KMS-11 (cell line): ENCODE data around the gene AKNA.

Experiments
- H2AFZ ChIP-seq: fragments of 200-600 bp; sonication (generic); 2 replicates; pipeline ENCODE4 v1.6.1; 2016; ENCODE audit warnings: antibody characterized with exemption, mixed run types, low read depth
- H3K27ac ChIP-seq: fragments of 200-600 bp; sonication (generic); 2 replicates; pipeline ENCODE4 v1.6.1; 2016; ENCODE audit warnings: mild to moderate bottlenecking, mixed run types
- H3K27me3 ChIP-seq: fragments of 200-600 bp; sonication (generic); 2 replicates; pipeline ENCODE4 v1.6.1; 2017; ENCODE audit warnings: mild to moderate bottlenecking, low read depth, mixed run types, moderate library complexity; ENCODE audit not compliant: insufficient read depth
- H3K36me3 ChIP-seq: fragments of 200-600 bp; sonication (generic); 2 replicates; pipeline ENCODE4 v1.6.1; 2017; ENCODE audit warnings: mild to moderate bottlenecking, mixed run types; ENCODE audit not compliant: insufficient read depth
- H3K4me1 ChIP-seq: fragments of 200-600 bp; sonication (generic); 2 replicates; pipeline ENCODE4 v1.6.1; 2016; ENCODE audit warnings: mild to moderate bottlenecking, low read depth, mixed run types; ENCODE audit not compliant: poor library complexity, severe bottlenecking
- H3K4me2 ChIP-seq: fragments of 200-600 bp; sonication (generic); 2 replicates; pipeline ENCODE4 v1.7.0; 2016; ENCODE audit warnings: mild to moderate bottlenecking, mixed run types
- H3K4me3 ChIP-seq: fragments of 200-600 bp; sonication (generic); IDR thresholded peaks from 2 replicates; pipeline ENCODE4 v1.6.1; 2017; ENCODE audit warnings: low read depth, low read length, mixed read lengths; ENCODE audit not compliant: insufficient read depth
- H3K79me2 ChIP-seq: fragments of 200-600 bp; sonication (generic); 2 replicates; pipeline ENCODE4 v1.6.1; 2016; ENCODE audit warnings: low read depth, mixed run types; ENCODE audit not compliant: insufficient read depth
- H3K9ac ChIP-seq: fragments of 200-600 bp; sonication (generic); 2 replicates; pipeline ENCODE4 v1.6.1; 2016; ENCODE audit warnings: mild to moderate bottlenecking, mixed run types
- H4K20me1 ChIP-seq: fragments of 200-600 bp; sonication (generic); 2 replicates; pipeline ENCODE4 v1.6.1; 2016; ENCODE audit warnings: mild to moderate bottlenecking, mixed run types; ENCODE audit not compliant: insufficient read depth
- CTCF ChIP-seq: fragments of 200-600 bp; sonication (generic); conservative IDR thresholded peaks from 2 replicates; pipeline ENCODE4 v1.6.1; 2017; ENCODE audit warnings: low read depth, mild to moderate bottlenecking, antibody characterized with exemption, low read length, moderate library complexity, mixed read lengths

Gene AKNA

GRCh38 chr9:114385397-114386181, 2.2 kb downstream of the AKNA start:
- no peaks in the 10 kb centered on the region for H4K20me1 ChIP-seq
- no peak overlapping the region for H2AFZ ChIP-seq
- H3K4me1 ChIP-seq, result peaks cover 67% of the 10 kb centered on the region
- H3K4me3 ChIP-seq, result no peak overlapping the region
- H3K27me3 ChIP-seq, result no peaks in the 10 kb centered on the region
- H3K79me2 ChIP-seq, result peaks cover 94% of the 10 kb centered on the region
- peak overlapping the region; percentile 95 for H3K27ac ChIP-seq
- no peak for TF ChIP-seq CTCF
- H3K4me2 ChIP-seq, result peak overlapping the region; percentile 100
- H3K36me3 ChIP-seq, result no peaks in the 10 kb centered on the region; the same call in 1 of the 2 replicates
- H3K9ac ChIP-seq, result peak overlapping the region; percentile 77

DNA sequence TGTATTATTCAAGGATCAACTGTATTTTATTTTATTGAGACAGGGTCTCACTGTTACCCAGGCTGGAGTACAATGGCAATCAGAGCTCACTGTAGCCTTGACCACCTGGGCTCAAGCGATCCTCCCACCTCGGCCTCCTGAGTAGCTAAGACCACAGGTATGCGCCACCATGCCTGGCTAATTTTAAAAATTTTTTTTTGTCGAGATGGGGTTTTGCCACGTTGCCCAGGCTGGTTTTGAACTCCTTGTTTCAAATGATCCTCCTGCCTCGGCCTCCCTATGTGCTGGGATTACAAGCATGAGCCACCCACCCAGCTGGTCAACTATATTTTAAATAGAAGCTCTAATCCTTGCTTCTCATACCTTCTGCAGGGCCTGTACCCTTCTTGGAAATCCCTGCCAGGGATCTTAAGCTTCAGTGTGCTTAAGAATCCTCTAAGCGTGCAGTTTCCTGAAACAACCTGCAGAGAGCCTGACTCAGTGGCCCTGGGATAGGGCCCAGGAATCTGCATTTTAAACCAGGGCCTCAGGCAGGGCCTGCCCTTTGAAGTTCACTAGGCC, 2.9 kb downstream of the AKNA start:
- no peaks in the 10 kb centered on the region for H3K27me3 ChIP-seq
- H3K79me2 ChIP-seq, result peaks cover 95% of the 10 kb centered on the region
- H3K27ac ChIP-seq, result peak overlapping the region; percentile 95
- TF ChIP-seq CTCF, result no peak
- H2AFZ ChIP-seq, result no peak overlapping the region
- H4K20me1 ChIP-seq, result no peaks in the 10 kb centered on the region
- peaks cover 4% of the 10 kb centered on the region; the same call in 1 of the 2 replicates for H3K36me3 ChIP-seq
- H3K4me3 ChIP-seq, result no peak overlapping the region
- peaks cover 66% of the 10 kb centered on the region for H3K4me1 ChIP-seq
- H3K4me2 ChIP-seq, result peak overlapping the region; percentile 91
- H3K9ac ChIP-seq, result peak overlapping the region; percentile 62

DNA sequence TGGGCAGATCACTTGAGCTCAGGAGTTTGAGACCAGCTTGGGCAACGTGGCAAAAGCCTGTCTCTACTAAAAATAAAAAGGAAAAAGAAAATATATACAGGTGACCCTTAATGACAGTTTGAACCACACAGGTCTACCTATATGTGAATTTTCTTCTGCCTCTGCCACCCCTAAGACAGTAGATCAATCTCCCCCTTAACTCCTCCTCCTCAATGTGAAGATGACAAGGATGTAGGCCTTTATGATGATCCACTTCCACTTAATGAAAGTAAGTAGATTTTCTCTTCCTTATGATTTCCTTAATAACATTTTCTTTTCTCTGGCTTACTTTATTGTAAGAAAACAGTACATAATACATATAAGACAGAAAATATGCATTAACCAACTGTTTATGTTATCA, 3.4 kb downstream of the AKNA start:
- no peak overlapping the region for H2AFZ ChIP-seq
- H3K4me2 ChIP-seq, result peak overlapping the region; percentile 91
- H3K4me1 ChIP-seq, result peaks cover 60% of the 10 kb centered on the region
- TF ChIP-seq CTCF, result no peak
- no peaks in the 10 kb centered on the region for H4K20me1 ChIP-seq
- peak overlapping the region; percentile 62 for H3K9ac ChIP-seq
- peaks cover 95% of the 10 kb centered on the region for H3K79me2 ChIP-seq
- peak overlapping the region; percentile 95 for H3K27ac ChIP-seq
- H3K36me3 ChIP-seq, result peaks cover 7% of the 10 kb centered on the region; the same call in 1 of the 2 replicates
- no peaks in the 10 kb centered on the region for H3K27me3 ChIP-seq
- H3K4me3 ChIP-seq, result no peak overlapping the region

GRCh38 chr9:114383521-114384231, 4.1 kb downstream of the AKNA start:
- no peak for TF ChIP-seq CTCF
- Histone ChIP-seq H3K4me3 (no peak overlapping the region), H3K79me2 (peaks cover 95% of the 10 kb centered on the region), H3K4me2 (peak overlapping the region; percentile 91), H3K27me3 (no peaks in the 10 kb centered on the region), H3K9ac (peak overlapping the region; percentile 62; the same call in 1 of the 2 replicates), H3K4me1 (peaks cover 53% of the 10 kb centered on the region), H2AFZ (no peak overlapping the region), H3K27ac (peak overlapping the region; percentile 95), H4K20me1 (no peaks in the 10 kb centered on the region), H3K36me3 (peaks cover 7% of the 10 kb centered on the region; the same call in 1 of the 2 replicates)
